HG03103 (cell line): ENCODE results near the gene CETN2.
"Not testable (repeated sequence)": the region's sequence is repeated elsewhere in the genome, so short reads cannot be mapped to it uniquely, and the experiment has no call there.

Experiments
- ATAC-seq: cut with Tn5 transposase; IDR thresholded peaks from one replicate; pipeline ENCODE4 v1.9.1; 2021; ENCODE audit warnings: low read depth; ENCODE audit not compliant: unreplicated experiment

CETN2 gene

GRCh38 chrX:152830312-152831305 lies at the start of gene CETN2, which contains the start of gene NSDHL:
Gene CETN2, minus strand, starts transcription at chrX:152830757. Its CDS starts 47 bp downstream, at chrX:152830710.
Gene NSDHL, plus strand, starts transcription at chrX:152831063. Its CDS starts 15,262 bp downstream, at chrX:152846325.
- peak; percentile 96 for ATAC-seq

- no peak for ATAC-seq
Observed at GRCh38 chrX:152878976-152879755, 48.6 kb upstream of the CETN2 start.

- no peak for ATAC-seq
Observed at GRCh38 chrX:152876931-152877840, 46.6 kb upstream of the CETN2 start.

- no peak for ATAC-seq
Observed at GRCh38 chrX:152873361-152873760, 42.8 kb upstream of the CETN2 start.

- no peak for ATAC-seq
Observed at GRCh38 chrX:152872522-152872921, 42.0 kb upstream of the CETN2 start.

GRCh38 chrX:152871260-152871659 lies 40.7 kb upstream of the CETN2 start:
- no peak for ATAC-seq

GRCh38 chrX:152869972-152870371 lies 39.4 kb upstream of the CETN2 start:
- ATAC-seq, result no peak

- ATAC-seq, result no peak
Observed at GRCh38 chrX:152866386-152866785, 35.8 kb upstream of the CETN2 start.

GRCh38 chrX:152865232-152865920 lies 34.8 kb upstream of the CETN2 start:
- no peak for ATAC-seq

GRCh38 chrX:152861826-152862225 lies 31.3 kb upstream of the CETN2 start:
- ATAC-seq, result no peak

GRCh38 chrX:152861116-152861515 lies 30.6 kb upstream of the CETN2 start:
- no peak for ATAC-seq

- ATAC-seq, result no peak
Observed at GRCh38 chrX:152853986-152854385, 23.4 kb upstream of the CETN2 start.

- ATAC-seq, result no peak
Observed at GRCh38 chrX:152850465-152850864, 19.9 kb upstream of the CETN2 start.

GRCh38 chrX:152847281-152847680 lies 16.7 kb upstream of the CETN2 start:
- ATAC-seq, result no peak

GRCh38 chrX:152845618-152846240 lies 15.2 kb upstream of the CETN2 start:
- no peak for ATAC-seq

- no peak for ATAC-seq
Observed at GRCh38 chrX:152844256-152844655, 13.7 kb upstream of the CETN2 start.

GRCh38 chrX:152843852-152844251 lies 13.3 kb upstream of the CETN2 start:
- no peak for ATAC-seq

GRCh38 chrX:152842772-152843338 lies 12.3 kb upstream of the CETN2 start:
- no peak for ATAC-seq

GRCh38 chrX:152835470-152835869 lies 4.9 kb upstream of the CETN2 start:
- not testable (repeated sequence) for ATAC-seq
